Motor neuron (in vitro differentiated cells): ENCODE measurements around the gene SMCO2. TPM values are rescaled to one million over a fixed set of nuclear protein-coding genes. Genes with fewer than 3 reads are reported as not detected.

ENCODE experiments used
- ATAC-seq, 8 experiments: fragments of 200-7000 bp; cut with Tn5 transposase; replicated peaks in 6 of 8; 2 replicates each; pipeline ENCODE4 v1.8.0; 2021; ENCODE audit warnings: mild to moderate bottlenecking in 8 of 8, moderate library complexity in 8 of 8
- H3K27ac ChIP-seq, 2 donors: fragments of 250-450 bp; sonication (Bioruptor Pico); 2 replicates each; pipeline ENCODE4 v1.9.0; 2021; ENCODE audit warnings: antibody characterized with exemption in 2 of 2, mild to moderate bottlenecking in 2 of 2, moderate library complexity in 1 of 2
- H3K4me1 ChIP-seq, 2 donors: fragments of 250-450 bp; sonication (Bioruptor Pico); replicated peaks in 1 of 2; 2 replicates each; pipeline ENCODE4 v1.6.1; 2021; ENCODE audit warnings: antibody characterized with exemption in 2 of 2, mild to moderate bottlenecking in 2 of 2, moderate library complexity in 1 of 2
- H3K4me3 ChIP-seq, 5 donors: fragments of 250-450 bp; sonication (Bioruptor Pico); 2 replicates each; pipeline ENCODE4 v1.9.0; 2021; ENCODE audit warnings: antibody characterized with exemption in 5 of 5, mild to moderate bottlenecking in 5 of 5, moderate library complexity in 4 of 5
- WGBS, 10 experiments: fragments of 450-650 bp; shearing (Covaris generic); methylation state at CpG; one replicate each; pipeline ENCODE4 v1.0.0; 2022; 5-methylcytosine and 5-hydroxymethylcytosine counted together
- in situ Hi-C, 9 experiments: fragments of 400-800 bp; cut with MboI; loops; one replicate each; pipeline ENCODE4 v1.15.0; 2021; ENCODE audit warnings: low sequenced_read_pairs in 9 of 9, low pct_unique_long_range_greater_than_20kb in 2 of 9; ENCODE audit not compliant: unreplicated experiment in 9 of 9
- total RNA-seq, 8 experiments: library from RNA; unstranded; fragments of 300-600 nt; gene quantifications; 2 replicates each; pipeline versions ENCODE4 v1.2.3 to v1.2.4, GENCODE V29; 2022

Gene SMCO2
- total RNA-seq, 8 experiments from 2014 or later = 0.71 TPM; not detected in 7

DNA sequence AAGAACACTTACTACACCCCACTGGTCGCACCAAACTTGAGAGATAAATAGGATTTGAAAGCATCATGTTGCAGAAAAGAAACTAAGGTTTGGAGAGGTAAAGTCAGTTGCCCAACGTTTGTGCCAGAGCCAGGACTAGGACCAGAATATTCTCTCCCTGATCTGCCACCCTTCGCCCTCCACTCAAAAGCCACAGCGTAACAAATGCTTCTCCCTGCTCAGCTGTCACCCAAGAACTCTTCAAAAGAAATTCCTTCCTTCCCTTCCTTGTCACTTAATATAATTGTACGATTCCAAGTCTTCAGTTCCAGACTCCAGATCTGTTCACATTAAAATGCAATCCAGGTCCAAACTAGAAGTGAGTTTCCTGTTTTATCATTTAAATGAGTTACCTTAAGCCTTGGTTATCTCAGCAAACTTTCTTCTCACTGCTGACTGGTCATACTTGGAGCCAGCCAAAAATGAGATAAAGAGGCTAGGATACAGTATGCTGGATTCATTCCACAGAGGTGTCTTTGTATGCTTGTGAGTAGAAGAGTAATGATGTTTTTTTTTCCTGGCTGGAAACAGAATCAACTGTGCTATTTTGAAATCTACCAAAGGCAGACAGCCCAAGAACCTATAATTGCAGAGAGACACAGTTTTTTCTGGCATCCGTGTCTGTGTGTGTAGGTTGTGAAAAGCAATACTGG, 64.6 kb downstream of the SMCO2 start:
- peak in 2 of 8 experiments; percentile 10 to 84 for ATAC-seq
- WGBS, 10 experiments = 52 to 100% (median 85%) methylated on average over 1 to 5 of the region's 6 CpGs; no CpG with 5 or more reads in 1 of the 10 experiments
- in situ Hi-C loops = no loop called here
- no peak overlapping the region for H3K4me3 ChIP-seq
- peaks cover 0 to 2% of the 10 kb centered on the region in 2 donors for H3K4me1 ChIP-seq
- H3K27ac ChIP-seq = no peak overlapping the region

DNA sequence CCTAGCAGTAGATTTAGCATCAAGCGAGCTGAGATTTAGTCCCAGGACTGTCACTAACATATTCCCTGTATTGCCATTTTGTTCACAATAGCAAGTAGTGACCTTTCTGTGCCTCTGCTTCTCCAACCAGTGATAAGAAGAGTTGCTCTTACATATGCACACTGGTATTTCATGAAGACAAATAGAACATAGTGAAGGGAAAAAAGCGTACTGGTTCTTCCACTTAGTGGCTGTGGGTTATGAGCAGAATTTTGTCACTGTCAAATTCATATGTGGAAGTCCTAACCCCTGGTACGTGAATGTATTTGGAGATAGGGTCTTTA, 65.1 kb downstream of the SMCO2 start:
- WGBS, 10 experiments = 60 to 96% (median 83%) methylated on average over 1 to 3 of the region's 3 CpGs
- no peak for ATAC-seq
- no peak overlapping the region for H3K4me3 ChIP-seq
- no peak overlapping the region for H3K27ac ChIP-seq
- peaks cover 0 to 2% of the 10 kb centered on the region in 2 donors for H3K4me1 ChIP-seq
- in situ Hi-C loops = no loop called here

DNA sequence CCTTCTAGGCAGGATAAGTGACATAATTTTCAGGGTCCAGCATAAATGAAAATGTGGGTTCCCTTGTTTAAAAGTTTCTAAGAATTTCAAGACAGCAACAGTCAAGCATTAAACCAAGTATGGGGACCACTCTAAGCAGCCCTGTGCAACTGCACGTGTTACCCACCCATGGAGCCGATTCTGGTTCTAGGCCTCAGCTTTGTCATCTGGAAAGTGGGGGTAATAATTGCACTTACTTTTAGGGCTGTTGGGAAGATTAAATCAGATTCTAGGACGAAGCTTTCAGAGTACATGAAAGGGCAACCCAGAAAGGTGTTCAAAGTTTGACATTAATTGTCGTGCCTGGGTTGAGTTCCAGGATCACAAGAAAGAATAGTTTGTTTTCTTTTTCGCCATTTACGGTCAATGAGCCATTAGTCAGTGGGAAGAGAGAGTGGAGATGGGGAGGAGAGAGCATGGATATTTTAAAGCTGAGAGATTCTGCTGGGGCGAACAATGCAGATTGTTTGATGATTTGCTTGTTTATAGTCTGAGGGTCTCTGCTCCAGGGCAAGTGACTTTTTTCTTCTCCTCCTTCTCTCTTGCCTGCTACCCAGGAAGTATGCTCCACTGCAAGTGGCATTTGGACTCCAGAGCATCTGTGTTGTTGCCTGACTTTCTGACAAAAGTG, 66.8 kb downstream of the SMCO2 start:
- WGBS, 10 experiments = 57 to 100% (median 84%) methylated on average over 1 to 6 of the region's 7 CpGs; no CpG with 5 or more reads in 1 of the 10 experiments
- in situ Hi-C loops = no loop called here
- Histone ChIP-seq H3K4me1 (peaks cover 0 to 2% of the 10 kb centered on the region in 2 donors), H3K27ac (no peak overlapping the region), H3K4me3 (no peak overlapping the region)
- no peak for ATAC-seq

DNA sequence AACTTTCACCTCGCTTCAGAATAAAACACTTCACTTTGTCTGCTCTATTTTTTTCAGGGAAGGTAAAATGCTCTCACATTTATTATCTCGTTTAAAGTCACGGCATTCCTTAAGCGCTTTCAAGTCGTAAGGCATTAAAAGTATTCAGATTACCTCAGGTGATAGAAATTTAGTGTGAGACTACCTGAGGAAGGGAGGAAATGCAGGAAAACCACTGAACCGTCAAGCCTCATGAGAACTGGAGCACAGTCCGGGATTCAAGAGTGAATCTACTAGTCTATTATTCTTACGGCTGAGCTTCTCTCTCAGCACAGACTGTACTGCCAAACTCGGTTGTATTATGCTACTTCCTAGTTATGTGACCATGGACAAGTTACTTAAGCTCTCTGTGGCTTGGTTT, 69.1 kb downstream of the SMCO2 start:
- in situ Hi-C loops = no loop called here
- no peak for ATAC-seq
- H3K4me3 ChIP-seq = no peak overlapping the region
- no peak overlapping the region for H3K27ac ChIP-seq
- 67 to 100% (median 83%) methylated on average over 1 to 9 of the region's 9 CpGs for WGBS, 10 experiments
- H3K4me1 ChIP-seq = peaks cover 0 to 2% of the 10 kb centered on the region in 2 donors

DNA sequence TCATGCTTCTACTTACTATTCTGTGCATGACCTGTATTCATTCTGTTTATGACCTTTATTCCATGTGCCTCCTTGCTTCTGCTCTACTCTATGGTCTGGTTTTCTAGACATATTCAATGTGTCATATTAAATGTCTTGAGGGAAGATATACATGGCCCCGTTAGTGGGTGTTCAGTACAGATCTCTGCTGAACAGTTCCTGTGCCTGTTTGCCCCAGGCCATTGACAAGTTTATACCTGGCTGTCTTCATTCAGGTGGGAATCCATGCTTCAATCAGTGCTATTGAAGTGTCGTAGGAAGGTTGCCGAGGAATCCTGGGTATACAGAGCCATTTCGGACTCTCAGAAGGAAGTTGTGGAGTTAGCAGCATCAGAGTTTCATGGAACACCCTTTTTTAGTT, 70.1 kb downstream of the SMCO2 start:
- no peak for ATAC-seq
- WGBS, 10 experiments = 40 to 100% (median 63%) methylated on average over 1 to 4 of the region's 4 CpGs; no CpG with 5 or more reads in 2 of the 10 experiments
- no peak overlapping the region for H3K27ac ChIP-seq
- in situ Hi-C loops = no loop called here
- no peak overlapping the region for H3K4me3 ChIP-seq
- peaks cover 0 to 2% of the 10 kb centered on the region in 2 donors for H3K4me1 ChIP-seq

DNA sequence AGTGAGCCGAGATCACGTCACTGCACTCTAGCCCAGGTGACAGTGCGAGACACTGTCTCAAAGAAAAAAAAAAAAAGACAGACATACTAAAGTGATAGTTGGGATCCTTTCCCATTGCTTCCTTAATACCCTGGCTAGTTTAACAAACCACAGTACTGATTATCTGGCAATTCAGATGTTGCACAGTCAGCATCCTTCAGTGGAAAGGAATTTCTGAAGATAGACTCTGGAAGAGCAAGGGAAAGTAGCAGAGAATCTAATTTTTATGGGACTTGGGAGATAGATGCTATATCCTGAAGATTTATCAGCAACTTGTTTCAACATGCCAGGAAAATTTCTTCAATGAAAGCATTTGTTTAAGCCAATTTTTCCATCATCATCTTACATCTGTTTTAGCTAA, 71.0 kb downstream of the SMCO2 start:
- 90% methylated on average over 2 of the region's 3 CpGs; no CpG with 5 or more reads in 9 of the 10 experiments for WGBS, 10 experiments
- in situ Hi-C loops = no loop called here
- H3K4me1 ChIP-seq = peaks cover 0 to 2% of the 10 kb centered on the region in 2 donors
- ATAC-seq = no peak
- H3K4me3 ChIP-seq = no peak overlapping the region
- no peak overlapping the region for H3K27ac ChIP-seq

DNA sequence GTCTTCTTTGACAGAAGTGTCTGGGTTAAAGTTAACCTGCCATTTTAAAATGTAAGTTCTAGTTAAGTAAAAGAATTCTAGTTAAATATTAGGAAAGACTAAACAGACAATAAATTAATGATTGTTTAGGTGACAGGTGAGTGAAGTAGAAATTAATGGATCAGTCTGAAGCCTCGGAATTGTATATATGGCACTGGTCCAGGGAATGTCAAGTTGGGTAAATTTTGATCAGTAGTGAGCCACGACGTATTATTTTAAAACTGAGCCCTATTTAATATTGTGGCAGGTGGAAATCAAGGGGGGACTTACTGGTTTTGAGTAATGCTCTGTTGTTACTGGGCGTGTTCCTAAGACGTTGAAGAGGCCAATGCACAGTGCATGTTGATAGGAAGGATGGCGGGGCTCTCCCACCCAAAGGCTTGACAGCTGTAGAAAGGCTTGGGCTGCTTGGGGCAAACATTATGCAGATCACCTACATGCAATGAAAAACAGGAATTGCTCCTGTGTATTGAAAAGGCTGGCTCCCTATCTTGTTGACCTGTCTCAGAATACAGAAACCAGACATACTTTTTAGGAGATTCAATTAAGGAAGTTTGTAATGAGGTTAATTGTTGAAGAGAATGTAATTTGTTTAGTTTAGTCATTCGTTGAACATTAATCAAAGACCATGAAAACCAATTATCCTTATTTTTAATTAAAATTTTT, 71.6 kb downstream of the SMCO2 start:
- Histone ChIP-seq H3K4me1 (peaks cover 3% of the 10 kb centered on the region in 2 donors), H3K27ac (no peak overlapping the region), H3K4me3 (no peak overlapping the region)
- peak in 3 of 8 experiments; percentile 41 to 88 (median 86) for ATAC-seq
- in situ Hi-C loops = no loop called here
- WGBS, 10 experiments = 34 to 89% (median 72%) methylated on average over 2 to 7 of the region's 7 CpGs

DNA sequence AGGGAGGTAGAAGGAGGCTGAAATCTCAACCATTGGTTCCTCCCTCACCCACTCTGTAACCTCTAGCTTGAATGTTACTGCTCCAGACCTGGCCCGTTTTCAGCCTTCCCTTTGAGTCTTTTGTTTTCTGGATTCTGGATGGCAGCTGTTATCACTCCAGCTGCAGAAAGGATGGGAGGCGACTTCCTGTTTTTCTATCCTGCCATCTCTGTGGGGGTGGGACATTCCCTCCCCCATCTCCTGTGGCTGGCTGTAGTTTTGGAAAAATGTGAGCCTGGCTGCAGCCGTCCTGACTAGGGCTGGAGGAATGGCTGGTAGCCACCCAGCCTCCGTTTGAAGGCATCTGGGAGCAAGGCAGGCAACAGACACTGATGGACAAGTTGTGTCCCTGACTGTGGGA, 74.5 kb downstream of the SMCO2 start:
- Histone ChIP-seq H3K4me3 (no peak overlapping the region), H3K27ac (no peak overlapping the region), H3K4me1 (peaks cover 5 to 11% of the 10 kb centered on the region in 2 donors)
- WGBS, 10 experiments = 0 to 100% (median 44%) methylated on average over 1 to 3 of the region's 4 CpGs; no CpG with 5 or more reads in 6 of the 10 experiments
- in situ Hi-C loops = no loop called here
- ATAC-seq = no peak

DNA sequence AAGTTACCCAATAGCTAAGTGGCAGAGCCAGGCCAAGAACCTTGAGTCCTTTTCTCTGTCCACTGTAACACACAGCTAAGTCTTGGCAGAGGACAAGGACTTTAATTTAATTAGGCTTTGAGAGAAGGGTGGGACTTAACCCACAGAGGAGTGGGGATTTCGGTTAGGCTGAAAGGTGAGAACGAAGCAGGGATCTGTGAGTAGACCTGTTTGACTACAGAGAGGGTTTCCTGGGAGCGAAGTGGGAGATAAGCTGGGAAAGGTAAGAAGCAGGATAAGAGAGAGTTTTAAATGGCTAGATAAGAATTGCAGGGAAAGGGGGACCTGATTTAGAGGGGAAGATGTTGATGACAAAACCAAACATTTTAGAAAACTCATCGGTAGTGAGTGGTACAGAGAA, 75.4 kb downstream of the SMCO2 start:
- in situ Hi-C loops = no loop called here
- H3K27ac ChIP-seq = no peak overlapping the region
- peaks cover 5 to 11% of the 10 kb centered on the region in 2 donors for H3K4me1 ChIP-seq
- WGBS, 10 experiments = 85 to 100% (median 98%) methylated on average over 2 to 4 of the region's 4 CpGs
- H3K4me3 ChIP-seq = no peak overlapping the region
- no peak for ATAC-seq

DNA sequence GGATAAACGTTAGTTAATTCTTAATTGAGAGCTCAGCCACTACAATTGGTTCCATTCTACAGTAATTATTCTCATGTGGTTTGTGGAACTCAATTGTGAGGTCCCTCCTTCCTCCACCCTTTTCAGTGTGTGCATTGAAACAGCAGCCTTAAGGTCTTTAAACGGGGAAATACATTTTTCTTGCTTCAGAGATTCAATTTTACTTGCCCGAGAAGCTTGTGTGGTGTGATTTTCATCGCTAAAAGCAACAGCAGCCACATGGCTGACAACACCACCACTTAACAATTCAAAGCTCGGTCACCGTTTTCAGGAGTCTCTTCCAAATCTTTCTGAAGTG, 76.7 kb downstream of the SMCO2 start:
- 0 to 8% (median 0%) methylated on average over 1 to 6 of the region's 6 CpGs; no CpG with 5 or more reads in 1 of the 10 experiments for WGBS, 10 experiments
- peak overlapping the region; percentile 82 to 84 for H3K27ac ChIP-seq
- peak in 2 of 8 experiments; percentile 0 to 1 for ATAC-seq

DNA sequence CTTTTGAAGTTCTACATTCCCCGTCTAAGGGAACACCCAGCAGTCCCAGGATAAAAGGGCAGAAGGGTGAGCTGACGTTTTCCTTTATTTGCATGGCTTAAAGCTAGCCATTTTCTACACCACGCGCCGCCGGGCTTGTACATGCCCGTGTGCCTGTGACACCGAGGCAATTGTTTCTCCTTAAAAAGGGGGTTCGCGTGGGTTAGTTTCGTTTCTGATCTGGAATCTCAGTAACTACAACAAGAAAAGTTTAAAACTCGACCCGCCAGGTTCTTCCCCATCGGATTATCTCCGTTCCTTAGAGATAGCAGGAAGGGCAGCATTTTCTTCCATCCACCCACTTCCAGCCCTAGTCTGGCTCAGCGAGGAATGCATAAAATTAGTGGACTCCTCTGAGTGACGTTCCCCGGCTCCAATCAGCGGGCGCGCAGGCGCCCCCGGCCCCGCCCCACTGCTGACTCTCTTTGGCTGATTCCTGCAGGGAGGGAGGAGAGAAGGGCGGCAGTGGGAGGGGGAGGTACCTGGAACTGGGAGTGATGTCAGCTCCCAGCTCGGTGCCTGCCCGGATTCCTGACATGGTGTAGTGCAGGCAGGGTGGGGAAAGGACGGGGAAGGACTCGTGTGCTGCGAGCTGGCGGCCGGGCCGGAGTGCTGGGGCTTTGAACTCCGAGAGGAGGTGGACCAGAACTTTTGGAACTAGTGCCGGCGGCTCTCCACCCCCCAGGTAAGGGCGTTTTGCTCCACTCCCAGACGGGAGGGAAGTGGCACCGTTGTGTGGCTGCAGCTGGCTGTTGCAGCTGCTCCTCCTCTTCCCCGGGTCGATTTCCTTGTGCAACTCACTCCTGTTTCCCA, 77.3 kb downstream of the SMCO2 start, which contains the start of gene PPFIBP1:
PPFIBP1 (plus strand) TSS at position 565 of the 852 bp plus-strand sequence. CDS start 109,191 bp downstream, outside the sequence.
- in situ Hi-C loops = no loop called here
- 0 to 8% (median 0%) methylated on average over 1 to 26 of the region's 41 CpGs; no CpG with 5 or more reads in 1 of the 10 experiments for WGBS, 10 experiments
- peak within 1 kb of the TSS; percentile 82 to 84 for H3K27ac ChIP-seq

More for the DNA sequence above, 76.7 kb downstream of the SMCO2 start:
- Histone ChIP-seq H3K4me3 (peak overlapping the region; percentile 74 to 88 (median 81)), H3K4me1 (peaks cover 5 to 11% of the 10 kb centered on the region in 2 donors)
- in situ Hi-C loops = no loop called here

DNA sequence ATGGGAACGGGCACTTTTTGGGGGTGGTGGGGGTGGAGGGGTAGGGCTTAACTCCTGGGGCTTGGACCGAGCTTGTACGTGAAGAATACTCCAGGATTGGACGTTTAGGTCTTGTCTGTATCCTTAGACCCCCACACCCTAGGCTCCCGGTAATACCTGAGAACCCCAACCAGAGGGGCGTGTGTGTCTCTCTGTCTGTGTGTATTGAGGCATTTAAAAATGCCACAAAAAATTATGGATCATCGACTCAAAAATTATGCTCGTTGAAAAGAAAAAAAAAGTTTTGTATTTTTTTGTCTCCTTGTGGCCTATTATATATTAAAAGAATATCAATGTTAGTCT, 77.9 kb downstream of the SMCO2 start:
- ATAC-seq = peak in 3 of 8 experiments; percentile 10 to 30 (median 19)
- 0 to 2% (median 0%) methylated on average over 1 to 6 of the region's 8 CpGs; no CpG with 5 or more reads in 4 of the 10 experiments for WGBS, 10 experiments
- in situ Hi-C loops = no loop called here
- Histone ChIP-seq H3K4me3 (peak overlapping the region; percentile 74 to 88 (median 81)), H3K27ac (peak overlapping the region; percentile 63 to 70), H3K4me1 (peaks cover 5 to 11% of the 10 kb centered on the region in 2 donors)

More for the DNA sequence above, 77.3 kb downstream of the SMCO2 start, which contains the start of gene PPFIBP1:
- Histone ChIP-seq H3K4me3 (peak within 1 kb of the TSS; percentile 74 to 88 (median 81)), H3K4me1 (peaks cover 5 to 11% of the 10 kb centered on the region in 2 donors)
- ATAC-seq = peak; percentile 87 to 97 (median 95)
